Fibroblast of the aortic adventitia (primary cell): ENCODE results near the gene RIMS3. TPM values are rescaled to one million over a fixed set of nuclear protein-coding genes. Genes with fewer than 3 reads are reported as not detected.
A peak's percentile ranks its signal among the peaks of the same experiment; 100 is the strongest.

Experiments used
- DNase-seq: peaks from one replicate; pipeline ENCODE4 v3.0.0-alpha.2; 2010; ENCODE audit warnings: low read depth
- H3K4me3 ChIP-seq: 2 replicates; pipeline ENCODE4 v1.5.1; 2011; ENCODE audit warnings: low read depth, mild to moderate bottlenecking, control low read depth, low read length, moderate library complexity
- total RNA-seq: library from RNA; depleted of rRNA; stranded (reverse); fragments of >200 nt; gene quantifications from 2 replicates; pipeline ENCODE4 v1.2.3, GENCODE V29; 2012; ENCODE audit warnings: low replicate concordance
- TF ChIP-seq, protein P1 (sequence below): IDR thresholded peaks from 2 replicates; pipeline ENCODE4 v1.5.1; 2011; ENCODE audit warnings: mild to moderate bottlenecking, low read length, control low read depth, inconsistent platforms; ENCODE audit not compliant: insufficient read depth

Gene RIMS3
- total RNA-seq, 1 donor: 0.36 TPM

DNA sequence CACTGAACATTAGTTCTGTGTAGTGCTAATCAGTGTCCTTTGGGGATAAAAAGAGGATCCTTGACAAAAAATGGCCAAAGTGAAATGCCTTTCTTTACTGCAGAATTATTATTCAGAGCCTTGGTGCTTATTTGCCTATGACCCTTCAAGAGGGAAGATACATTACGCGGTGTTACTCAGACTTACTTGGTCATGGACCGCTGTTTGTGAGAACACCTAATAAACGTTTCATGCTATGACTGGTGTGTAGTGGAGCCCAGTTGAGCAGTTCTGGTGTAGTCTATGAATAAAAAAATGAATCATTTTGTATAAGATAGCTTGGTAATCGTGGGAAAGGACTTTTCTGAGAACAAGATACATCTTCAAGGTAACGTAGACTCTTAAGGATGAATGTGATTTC lies 34.3 kb upstream of the RIMS3 start:
- TF ChIP-seq, protein P1, sequence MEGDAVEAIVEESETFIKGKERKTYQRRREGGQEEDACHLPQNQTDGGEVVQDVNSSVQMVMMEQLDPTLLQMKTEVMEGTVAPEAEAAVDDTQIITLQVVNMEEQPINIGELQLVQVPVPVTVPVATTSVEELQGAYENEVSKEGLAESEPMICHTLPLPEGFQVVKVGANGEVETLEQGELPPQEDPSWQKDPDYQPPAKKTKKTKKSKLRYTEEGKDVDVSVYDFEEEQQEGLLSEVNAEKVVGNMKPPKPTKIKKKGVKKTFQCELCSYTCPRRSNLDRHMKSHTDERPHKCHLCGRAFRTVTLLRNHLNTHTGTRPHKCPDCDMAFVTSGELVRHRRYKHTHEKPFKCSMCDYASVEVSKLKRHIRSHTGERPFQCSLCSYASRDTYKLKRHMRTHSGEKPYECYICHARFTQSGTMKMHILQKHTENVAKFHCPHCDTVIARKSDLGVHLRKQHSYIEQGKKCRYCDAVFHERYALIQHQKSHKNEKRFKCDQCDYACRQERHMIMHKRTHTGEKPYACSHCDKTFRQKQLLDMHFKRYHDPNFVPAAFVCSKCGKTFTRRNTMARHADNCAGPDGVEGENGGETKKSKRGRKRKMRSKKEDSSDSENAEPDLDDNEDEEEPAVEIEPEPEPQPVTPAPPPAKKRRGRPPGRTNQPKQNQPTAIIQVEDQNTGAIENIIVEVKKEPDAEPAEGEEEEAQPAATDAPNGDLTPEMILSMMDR: no peak
- DNase-seq: no peak
- H3K4me3 ChIP-seq: no peak overlapping the region

DNA sequence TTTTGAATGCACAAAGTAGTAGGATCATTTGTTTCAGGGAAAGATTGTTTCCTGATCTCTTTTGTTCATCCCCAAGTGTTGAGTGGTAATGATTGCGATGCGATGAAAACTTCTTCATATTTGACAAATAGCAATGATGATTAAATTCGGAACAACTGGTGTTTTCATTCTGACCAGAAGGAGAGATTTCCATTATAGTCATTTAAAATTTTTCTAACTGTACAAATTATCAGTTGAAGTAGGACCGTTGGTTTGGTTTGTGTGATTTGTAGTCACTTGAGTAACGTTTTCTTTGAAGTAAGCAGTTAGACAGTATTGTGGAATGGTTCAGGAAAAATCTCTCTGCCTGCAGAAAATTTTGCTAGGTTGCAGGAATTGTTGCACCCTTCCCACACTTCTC lies 32.0 kb upstream of the RIMS3 start:
- DNase-seq: no peak
- TF ChIP-seq, protein P1: no peak
- H3K4me3 ChIP-seq: no peak overlapping the region

DNA sequence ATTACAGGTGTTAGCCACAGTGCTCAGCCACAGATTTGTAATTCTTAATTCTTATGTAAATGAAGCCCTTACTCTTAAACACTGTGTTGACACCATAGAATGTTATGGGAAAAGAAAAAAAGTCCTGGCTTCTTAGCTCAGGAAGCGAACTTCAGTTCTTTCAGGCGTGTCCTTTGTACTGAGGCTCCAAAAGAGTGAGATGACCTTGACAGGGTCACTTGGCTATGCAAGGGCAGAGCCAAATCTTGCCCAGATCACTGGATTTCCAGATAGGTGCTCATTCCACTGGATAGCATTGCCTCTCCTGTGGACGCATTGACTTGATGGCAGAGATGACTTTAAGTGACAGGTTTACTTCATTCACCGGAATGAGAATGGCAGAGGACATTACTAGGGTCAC lies 30.8 kb upstream of the RIMS3 start:
- TF ChIP-seq, protein P1: no peak
- DNase-seq: no peak
- H3K4me3 ChIP-seq: no peak overlapping the region

DNA sequence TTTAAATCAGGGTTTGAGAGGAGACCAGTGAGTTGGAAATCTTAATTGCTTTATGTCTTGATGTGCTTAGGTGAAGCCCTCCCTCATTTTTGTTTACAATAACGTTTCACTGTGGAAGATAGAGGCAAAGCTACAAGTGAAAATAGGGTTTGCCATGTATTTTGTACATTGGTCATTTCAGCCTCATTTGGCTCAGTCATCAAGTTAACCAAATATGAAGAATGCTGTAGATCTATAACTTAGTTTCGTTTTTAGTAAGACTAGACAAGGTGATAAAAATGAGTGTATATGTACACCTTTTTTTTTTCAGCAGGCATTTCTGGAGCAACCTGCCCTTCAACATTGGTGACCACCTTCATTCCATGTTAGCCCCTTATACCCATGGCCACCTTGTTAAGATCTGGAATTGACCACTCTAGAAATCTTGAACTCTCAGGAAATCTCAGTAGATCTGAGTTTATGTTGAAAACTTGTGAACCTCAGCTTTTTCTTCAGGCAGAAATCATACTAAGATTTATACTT lies 28.9 kb upstream of the RIMS3 start:
- no peak for DNase-seq
- TF ChIP-seq, protein P1: no peak
- H3K4me3 ChIP-seq: no peak overlapping the region

DNA sequence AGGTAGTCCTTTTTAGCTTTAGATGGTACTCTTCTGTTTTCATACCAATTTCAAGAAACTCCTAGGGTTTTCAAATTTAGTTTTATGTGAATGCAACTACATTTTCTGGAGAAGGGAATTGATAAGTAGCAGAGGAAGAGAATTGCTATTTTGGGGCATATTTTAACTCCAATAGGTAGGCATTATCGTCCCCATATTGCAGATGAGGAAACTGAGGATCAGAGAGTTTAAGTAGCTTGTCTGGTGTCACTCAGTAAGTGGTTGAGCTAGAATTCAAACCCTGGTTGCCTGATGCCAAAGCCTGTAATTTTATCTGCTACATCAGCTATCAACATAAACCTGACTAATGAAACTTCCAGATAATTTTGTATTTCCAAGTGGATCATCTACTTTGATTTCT lies 27.9 kb upstream of the RIMS3 start:
- H3K4me3 ChIP-seq: peak overlapping the region; percentile 92
- TF ChIP-seq, protein P1: no peak
- no peak for DNase-seq

DNA sequence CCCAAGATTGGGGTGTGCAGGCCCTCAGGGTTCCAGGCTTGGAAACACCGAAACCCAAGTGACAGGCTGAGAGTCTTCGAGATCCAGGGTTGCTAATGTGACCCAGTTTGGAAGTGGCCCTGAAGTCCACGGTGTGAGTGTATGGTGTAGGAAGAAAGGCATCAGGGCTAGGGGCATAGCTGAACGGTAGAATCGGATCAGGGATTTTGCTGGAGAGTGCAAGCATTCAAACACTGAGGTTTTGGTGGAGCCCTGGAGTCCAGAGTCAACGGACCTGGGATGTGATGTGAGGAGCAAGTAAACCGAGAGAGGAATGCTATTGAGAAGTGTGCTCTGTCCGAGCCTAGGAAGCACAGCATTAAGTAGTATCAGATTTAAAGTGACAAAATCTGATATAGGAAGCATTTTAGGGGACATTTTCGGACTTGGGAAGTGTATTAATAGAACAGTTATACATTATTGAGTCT lies 27.0 kb upstream of the RIMS3 start:
- peak; percentile 39 for DNase-seq
- peak overlapping the region; percentile 92 for H3K4me3 ChIP-seq
- TF ChIP-seq, protein P1: no peak
